ENCODE measurements around the gene SMC1B. TPM values are rescaled to one million over a fixed set of nuclear protein-coding genes. Genes with fewer than 3 reads are reported as not detected.

SMC1B gene
- total RNA-seq, 4 donors from 2014 or later = not detected

DNA sequence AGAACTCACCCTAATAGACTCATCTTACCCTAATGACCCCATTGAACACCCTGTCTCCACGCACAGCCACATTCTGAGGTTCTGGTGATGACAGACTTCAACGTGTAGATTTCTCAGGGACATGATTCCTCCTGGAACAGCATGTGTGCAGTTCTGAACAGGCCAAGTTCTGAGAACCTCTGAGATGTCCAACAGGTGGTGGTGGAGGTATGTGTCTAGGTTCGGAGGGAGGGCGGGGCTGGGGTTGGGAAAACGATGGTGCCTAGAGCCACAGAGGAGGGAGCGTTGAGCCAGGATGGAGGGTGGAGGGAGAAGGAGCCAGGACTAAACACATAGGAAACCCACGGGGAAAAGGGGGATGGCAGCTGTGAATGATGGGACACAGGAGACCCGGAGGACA is 45.8 kb upstream of the SMC1B start:
- H3K9me3 ChIP-seq = no peaks in the 10 kb centered on the region
- WGBS, 2 donors = 86 to 92% methylated on average over 8 of the region's 8 CpGs
- no peaks in the 10 kb centered on the region for H3K36me3 ChIP-seq
- H3K4me3 ChIP-seq = no peak overlapping the region
- intact Hi-C loops (cut with DNase I) = no loop called here
- DNase-seq = no peak
- no peaks in the 10 kb centered on the region for H3K27me3 ChIP-seq
- H3K4me1 ChIP-seq = peaks cover 0 to 9% (median 6%) of the 10 kb centered on the region in 3 donors
- H3K27ac ChIP-seq = peak overlapping the region in 2 of 4 donors; percentile 74 to 76
- no peak for TF ChIP-seq POLR2A (IDR thresholded peaks at IDR 0.05)
- TF ChIP-seq, protein P1, sequence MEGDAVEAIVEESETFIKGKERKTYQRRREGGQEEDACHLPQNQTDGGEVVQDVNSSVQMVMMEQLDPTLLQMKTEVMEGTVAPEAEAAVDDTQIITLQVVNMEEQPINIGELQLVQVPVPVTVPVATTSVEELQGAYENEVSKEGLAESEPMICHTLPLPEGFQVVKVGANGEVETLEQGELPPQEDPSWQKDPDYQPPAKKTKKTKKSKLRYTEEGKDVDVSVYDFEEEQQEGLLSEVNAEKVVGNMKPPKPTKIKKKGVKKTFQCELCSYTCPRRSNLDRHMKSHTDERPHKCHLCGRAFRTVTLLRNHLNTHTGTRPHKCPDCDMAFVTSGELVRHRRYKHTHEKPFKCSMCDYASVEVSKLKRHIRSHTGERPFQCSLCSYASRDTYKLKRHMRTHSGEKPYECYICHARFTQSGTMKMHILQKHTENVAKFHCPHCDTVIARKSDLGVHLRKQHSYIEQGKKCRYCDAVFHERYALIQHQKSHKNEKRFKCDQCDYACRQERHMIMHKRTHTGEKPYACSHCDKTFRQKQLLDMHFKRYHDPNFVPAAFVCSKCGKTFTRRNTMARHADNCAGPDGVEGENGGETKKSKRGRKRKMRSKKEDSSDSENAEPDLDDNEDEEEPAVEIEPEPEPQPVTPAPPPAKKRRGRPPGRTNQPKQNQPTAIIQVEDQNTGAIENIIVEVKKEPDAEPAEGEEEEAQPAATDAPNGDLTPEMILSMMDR (IDR thresholded peaks at IDR 0.05) = no peak

DNA sequence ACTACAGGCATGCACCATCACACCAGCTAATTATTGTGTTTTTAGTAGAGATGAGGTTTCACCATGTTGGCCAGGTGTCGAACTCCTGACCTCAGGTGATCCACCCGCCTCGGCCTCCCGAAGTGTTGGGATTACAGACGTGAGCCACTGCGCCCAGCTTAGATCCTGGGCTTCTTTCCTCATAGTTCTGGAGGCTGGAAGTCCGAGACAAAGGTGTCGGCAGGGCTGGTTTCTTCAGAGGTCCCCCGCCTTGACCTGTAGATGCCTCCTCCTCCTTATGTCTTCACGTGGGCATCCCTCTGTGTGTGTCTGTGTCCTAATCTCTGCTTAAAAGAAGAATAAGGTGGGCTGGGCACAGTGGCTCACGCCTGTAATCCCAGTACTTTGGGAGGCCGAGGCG is 45.1 kb upstream of the SMC1B start:
- H3K4me3 ChIP-seq = no peak overlapping the region
- WGBS, 2 donors = 95 to 96% methylated on average over 8 to 11 of the region's 13 CpGs
- intact Hi-C loops (cut with DNase I) = no loop called here
- H3K27me3 ChIP-seq = no peaks in the 10 kb centered on the region
- peaks cover 0 to 9% (median 6%) of the 10 kb centered on the region in 3 donors for H3K4me1 ChIP-seq
- no peak for DNase-seq
- no peak overlapping the region for H3K27ac ChIP-seq
- no peaks in the 10 kb centered on the region for H3K36me3 ChIP-seq
- no peaks in the 10 kb centered on the region for H3K9me3 ChIP-seq
- TF ChIP-seq POLR2A (IDR thresholded peaks at IDR 0.05) = no peak
- TF ChIP-seq, protein P1 (IDR thresholded peaks at IDR 0.05) = no peak

DNA sequence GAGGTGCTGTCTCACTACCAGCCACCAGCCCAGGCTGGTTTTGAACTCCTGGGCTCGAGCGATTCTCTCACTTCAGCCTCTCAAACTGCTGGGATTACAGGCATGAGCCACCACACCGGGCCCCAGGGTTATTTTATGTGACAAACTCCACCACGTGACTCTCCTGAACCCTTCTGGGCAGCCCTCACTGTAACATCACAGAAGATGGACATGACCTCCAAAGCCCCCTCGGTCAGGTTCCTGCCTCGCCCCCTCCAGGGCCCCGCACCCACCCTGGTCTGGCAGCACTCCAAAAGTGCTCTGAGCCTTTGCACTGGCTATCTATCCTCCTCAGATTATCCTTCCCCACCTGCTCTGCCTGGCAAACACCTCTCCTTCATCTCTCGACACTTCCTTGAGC is 43.4 kb upstream of the SMC1B start:
- TF ChIP-seq, protein P1 (IDR thresholded peaks at IDR 0.05) = no peak
- TF ChIP-seq POLR2A (IDR thresholded peaks at IDR 0.05) = no peak
- no peak for DNase-seq
- no peak overlapping the region for H3K4me3 ChIP-seq
- H3K36me3 ChIP-seq = no peaks in the 10 kb centered on the region
- no peak overlapping the region for H3K27ac ChIP-seq
- H3K9me3 ChIP-seq = no peaks in the 10 kb centered on the region
- 78 to 84% methylated on average over 6 to 8 of the region's 8 CpGs for WGBS, 2 donors
- H3K4me1 ChIP-seq = peaks cover 0 to 23% (median 13%) of the 10 kb centered on the region in 3 donors
- intact Hi-C loops (cut with DNase I) = no loop called here
- no peaks in the 10 kb centered on the region for H3K27me3 ChIP-seq

DNA sequence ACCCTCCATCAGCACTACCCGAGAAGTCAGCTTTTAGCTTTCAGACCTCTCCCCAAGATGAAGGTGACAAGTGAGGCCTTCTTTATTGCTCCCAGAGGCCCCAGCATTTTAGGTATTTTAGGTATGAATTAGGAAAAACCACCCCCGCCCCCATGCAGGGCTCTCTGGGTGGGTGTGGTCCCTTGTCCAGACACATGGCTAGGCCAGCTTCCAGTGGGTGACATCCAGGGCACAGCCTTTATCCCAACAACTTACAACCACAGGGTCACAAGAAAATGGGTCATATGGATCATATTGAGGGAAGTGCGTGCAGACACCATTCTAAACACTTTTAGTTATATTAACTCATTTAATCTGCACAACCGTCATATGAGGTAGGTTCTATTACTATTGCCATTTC is 42.2 kb upstream of the SMC1B start:
- 96 to 100% methylated on average over 2 to 3 of the region's 4 CpGs for WGBS, 2 donors
- TF ChIP-seq, protein P1 (IDR thresholded peaks at IDR 0.05) = no peak
- no peak for TF ChIP-seq POLR2A (IDR thresholded peaks at IDR 0.05)

DNA sequence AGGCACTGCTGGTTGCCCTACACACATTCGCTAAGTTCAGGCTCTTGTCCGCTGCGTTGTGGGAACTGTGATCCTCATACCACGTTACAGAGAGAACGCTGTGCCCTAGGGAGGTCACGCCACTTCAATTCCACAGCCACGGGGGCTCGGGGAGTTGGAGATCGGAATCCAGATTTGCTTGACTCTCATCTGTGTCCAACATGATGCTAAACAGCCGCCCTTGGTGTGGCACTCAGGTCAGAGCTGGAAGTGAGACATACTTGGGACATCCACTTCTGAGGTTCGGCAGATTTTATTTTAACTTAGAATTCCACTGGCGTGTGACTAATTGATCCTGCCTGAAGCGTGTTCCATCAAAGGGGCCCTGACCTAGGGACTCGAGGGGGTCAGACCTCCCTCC is 41.8 kb upstream of the SMC1B start:
- intact Hi-C loops (cut with DNase I) = no loop called here
- no peaks in the 10 kb centered on the region for H3K9me3 ChIP-seq
- no peaks in the 10 kb centered on the region for H3K27me3 ChIP-seq
- H3K27ac ChIP-seq = no peak overlapping the region
- DNase-seq = no peak
- WGBS, 2 donors = 79 to 82% methylated on average over 5 to 7 of the region's 14 CpGs
- no peak overlapping the region for H3K4me3 ChIP-seq
- H3K36me3 ChIP-seq = no peaks in the 10 kb centered on the region
- TF ChIP-seq, protein P1 (IDR thresholded peaks at IDR 0.05) = no peak
- TF ChIP-seq POLR2A (IDR thresholded peaks at IDR 0.05) = no peak
- peaks cover 0 to 30% (median 27%) of the 10 kb centered on the region in 3 donors for H3K4me1 ChIP-seq

More for the DNA sequence above, 42.2 kb upstream of the SMC1B start:
- no peak for DNase-seq
- intact Hi-C loops (cut with DNase I) = no loop called here
- H3K27me3 ChIP-seq = no peaks in the 10 kb centered on the region
- H3K27ac ChIP-seq = no peak overlapping the region
- H3K4me1 ChIP-seq = peaks cover 0 to 29% (median 23%) of the 10 kb centered on the region in 3 donors
- no peaks in the 10 kb centered on the region for H3K9me3 ChIP-seq
- H3K4me3 ChIP-seq = no peak overlapping the region
- no peaks in the 10 kb centered on the region for H3K36me3 ChIP-seq
